ENCODE results near the gene MS4A6E. TPM values are rescaled to one million over a fixed set of nuclear protein-coding genes. Genes with fewer than 3 reads are reported as not detected.

Gene MS4A6E
- total and polyA plus RNA-seq, 7 donors: not detected

DNA sequence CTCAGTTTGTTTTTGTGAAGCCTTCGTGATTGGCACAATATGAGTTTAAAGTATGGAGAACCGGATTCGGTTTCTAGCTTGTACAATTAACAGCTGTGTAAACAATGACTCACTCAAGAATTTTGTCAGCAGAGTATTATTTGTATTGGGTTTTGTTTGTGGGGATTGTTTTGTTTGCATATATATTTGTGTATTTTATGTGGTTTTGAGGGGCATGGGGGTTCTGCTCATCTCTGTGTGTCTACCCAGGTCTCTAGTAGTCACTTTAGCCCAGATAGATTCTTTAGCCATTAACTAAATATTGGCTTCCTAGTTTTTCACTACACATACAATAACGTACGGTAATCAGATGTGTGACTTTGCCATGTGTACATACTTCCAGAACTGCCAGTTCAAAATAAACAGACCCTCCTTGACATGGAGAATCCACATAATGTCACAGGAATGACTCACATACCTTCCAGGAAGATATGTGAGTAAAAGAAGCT, 43.8 kb downstream of the MS4A6E start:
- Histone ChIP-seq H3K27me3 (ENCODE audit: insufficient read depth in 3 of 3, low read length in 2 of 3) (peaks cover 0 to 7% (median 0%) of the 10 kb centered on the region in 3 donors), H3K4me1 (no peaks in the 10 kb centered on the region), H3K36me3 (ENCODE audit: insufficient read depth in 1 of 2, low read depth in 1 of 2) (no peaks in the 10 kb centered on the region), H3K27ac (no peak overlapping the region), H3K9me3 (no peaks in the 10 kb centered on the region), H3K4me3 (no peak overlapping the region)
- WGBS, 3 donors: 56 to 62% (median 59%) methylated on average over 5 of the region's 5 CpGs
- intact Hi-C loops (cut with DNase I): no loop called here
- ATAC-seq: no peak
- TF ChIP-seq, protein P1, sequence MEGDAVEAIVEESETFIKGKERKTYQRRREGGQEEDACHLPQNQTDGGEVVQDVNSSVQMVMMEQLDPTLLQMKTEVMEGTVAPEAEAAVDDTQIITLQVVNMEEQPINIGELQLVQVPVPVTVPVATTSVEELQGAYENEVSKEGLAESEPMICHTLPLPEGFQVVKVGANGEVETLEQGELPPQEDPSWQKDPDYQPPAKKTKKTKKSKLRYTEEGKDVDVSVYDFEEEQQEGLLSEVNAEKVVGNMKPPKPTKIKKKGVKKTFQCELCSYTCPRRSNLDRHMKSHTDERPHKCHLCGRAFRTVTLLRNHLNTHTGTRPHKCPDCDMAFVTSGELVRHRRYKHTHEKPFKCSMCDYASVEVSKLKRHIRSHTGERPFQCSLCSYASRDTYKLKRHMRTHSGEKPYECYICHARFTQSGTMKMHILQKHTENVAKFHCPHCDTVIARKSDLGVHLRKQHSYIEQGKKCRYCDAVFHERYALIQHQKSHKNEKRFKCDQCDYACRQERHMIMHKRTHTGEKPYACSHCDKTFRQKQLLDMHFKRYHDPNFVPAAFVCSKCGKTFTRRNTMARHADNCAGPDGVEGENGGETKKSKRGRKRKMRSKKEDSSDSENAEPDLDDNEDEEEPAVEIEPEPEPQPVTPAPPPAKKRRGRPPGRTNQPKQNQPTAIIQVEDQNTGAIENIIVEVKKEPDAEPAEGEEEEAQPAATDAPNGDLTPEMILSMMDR (IDR thresholded peaks at IDR 0.05): no peak
- no peak for DNase-seq

DNA sequence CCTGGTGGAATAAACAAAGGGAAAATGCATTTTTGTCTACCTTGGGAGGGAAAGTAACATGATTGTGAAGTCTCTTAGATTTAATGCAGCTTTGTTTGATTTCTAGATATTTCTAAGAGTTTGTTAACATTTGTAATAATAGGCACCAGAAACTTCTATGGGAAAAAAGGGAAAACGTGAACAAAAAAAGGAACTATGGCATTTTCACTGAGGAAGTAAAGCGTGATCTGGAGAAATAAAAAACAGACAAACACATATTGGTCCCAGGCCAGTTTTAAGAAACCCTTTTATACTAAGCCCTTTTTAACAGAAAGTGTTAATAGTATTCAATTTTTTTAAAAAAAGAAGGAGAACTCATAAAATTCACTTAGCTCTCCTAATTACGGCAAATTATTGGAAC, 44.3 kb downstream of the MS4A6E start:
- Histone ChIP-seq H3K27me3 (ENCODE audit: insufficient read depth in 3 of 3, low read length in 2 of 3) (peaks cover 0 to 7% (median 0%) of the 10 kb centered on the region in 3 donors), H3K27ac (no peak overlapping the region), H3K9me3 (no peaks in the 10 kb centered on the region), H3K36me3 (ENCODE audit: insufficient read depth in 1 of 2, low read depth in 1 of 2) (no peaks in the 10 kb centered on the region), H3K4me3 (no peak overlapping the region), H3K4me1 (no peaks in the 10 kb centered on the region)
- WGBS, 3 donors: 74 to 80% (median 76%) methylated on average over 3 of the region's 3 CpGs
- no peak for DNase-seq
- no peak for ATAC-seq
- intact Hi-C loops (cut with DNase I): no loop called here
- TF ChIP-seq, protein P1 (IDR thresholded peaks at IDR 0.05): no peak

DNA sequence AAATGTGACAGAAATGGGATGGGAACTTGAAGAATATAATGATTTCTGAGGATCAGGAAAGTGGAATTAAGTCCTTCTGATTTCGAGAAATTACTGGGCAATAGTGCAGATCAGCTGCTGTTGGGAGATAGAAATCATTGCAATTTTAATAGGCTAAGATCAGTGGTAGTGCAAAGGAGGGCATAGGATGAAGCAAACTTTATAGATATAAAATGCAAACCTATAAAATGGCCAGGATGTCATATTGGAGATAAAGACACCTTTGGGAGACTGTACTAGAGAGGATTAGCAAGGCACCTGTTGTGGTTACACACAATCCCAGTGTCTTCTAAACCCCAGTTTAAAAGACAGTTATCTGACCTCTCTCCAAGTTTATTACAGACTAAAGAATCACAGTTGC, 44.8 kb downstream of the MS4A6E start:
- peaks cover 0 to 7% (median 0%) of the 10 kb centered on the region in 3 donors for H3K27me3 ChIP-seq (ENCODE audit: insufficient read depth in 3 of 3, low read length in 2 of 3)
- TF ChIP-seq, protein P1 (IDR thresholded peaks at IDR 0.05): no peak
- WGBS, 3 donors: 50 to 74% (median 51%) methylated on average over 1 of the region's 1 CpG
- H3K9me3 ChIP-seq: no peaks in the 10 kb centered on the region
- no peak for DNase-seq
- no peak overlapping the region for H3K27ac ChIP-seq
- H3K36me3 ChIP-seq (ENCODE audit: insufficient read depth in 1 of 2, low read depth in 1 of 2): no peaks in the 10 kb centered on the region
- no peak for ATAC-seq
- intact Hi-C loops (cut with DNase I): no loop called here
- H3K4me1 ChIP-seq: no peaks in the 10 kb centered on the region
- H3K4me3 ChIP-seq: no peak overlapping the region

DNA sequence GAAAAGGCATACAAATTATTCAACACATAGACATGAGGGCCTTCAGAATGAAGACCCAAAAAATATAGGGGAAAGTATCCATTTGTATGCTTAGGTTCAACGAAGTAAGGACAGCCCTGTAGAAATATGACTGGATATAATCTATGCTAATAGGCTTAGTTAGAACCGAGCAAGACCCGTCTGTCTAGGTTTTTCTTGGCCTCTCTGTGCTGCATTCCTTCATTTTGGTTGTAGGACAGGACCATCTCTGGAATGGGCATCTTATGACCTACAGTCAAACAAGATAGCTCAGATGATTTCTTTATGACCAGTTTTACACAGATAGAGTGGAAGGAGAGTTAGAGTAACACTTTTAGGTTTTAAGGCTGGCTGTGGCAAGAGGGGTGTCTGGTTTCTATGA, 45.7 kb downstream of the MS4A6E start:
- ATAC-seq (no peak), DNase-seq (no peak)
- H3K9me3 ChIP-seq: no peaks in the 10 kb centered on the region
- H3K27me3 ChIP-seq (ENCODE audit: insufficient read depth in 3 of 3, low read length in 2 of 3): peaks cover 0 to 7% (median 0%) of the 10 kb centered on the region in 3 donors
- intact Hi-C loops (cut with DNase I): no loop called here
- no peak overlapping the region for H3K27ac ChIP-seq
- H3K4me1 ChIP-seq: no peaks in the 10 kb centered on the region
- H3K36me3 ChIP-seq (ENCODE audit: insufficient read depth in 1 of 2, low read depth in 1 of 2): no peaks in the 10 kb centered on the region
- WGBS, 3 donors: 77 to 84% (median 81%) methylated on average over 3 of the region's 3 CpGs
- TF ChIP-seq, protein P1 (IDR thresholded peaks at IDR 0.05): no peak
- no peak overlapping the region for H3K4me3 ChIP-seq

DNA sequence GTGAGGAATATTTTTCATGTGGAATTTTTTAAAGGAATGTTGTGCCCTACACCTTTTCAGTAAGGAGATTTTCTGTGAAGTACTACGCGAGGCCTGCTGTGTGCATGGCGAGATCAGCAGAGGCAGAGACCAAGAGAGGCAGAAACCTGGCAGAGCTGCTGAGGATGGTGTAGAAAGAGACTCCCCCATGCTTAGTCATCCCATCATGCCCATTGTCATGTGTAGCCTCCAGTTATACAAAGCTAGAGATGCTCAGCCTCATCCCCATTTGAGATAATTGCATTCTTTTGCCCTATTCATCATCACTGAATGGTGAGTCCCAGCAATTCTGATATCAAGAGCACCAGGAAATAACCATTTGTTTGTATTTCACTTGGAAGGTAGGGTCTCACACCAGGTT, 48.3 kb downstream of the MS4A6E start:
- TF ChIP-seq, protein P1 (IDR thresholded peaks at IDR 0.05): no peak
- H3K27me3 ChIP-seq (ENCODE audit: insufficient read depth in 3 of 3, low read length in 2 of 3): peaks cover 0 to 3% (median 0%) of the 10 kb centered on the region in 3 donors
- no peak for ATAC-seq
- H3K27ac ChIP-seq: no peak overlapping the region
- H3K9me3 ChIP-seq: no peaks in the 10 kb centered on the region
- intact Hi-C loops (cut with DNase I): no loop called here
- H3K4me3 ChIP-seq: no peak overlapping the region
- H3K4me1 ChIP-seq: no peaks in the 10 kb centered on the region
- H3K36me3 ChIP-seq (ENCODE audit: insufficient read depth in 1 of 2, low read depth in 1 of 2): no peaks in the 10 kb centered on the region
- no peak for DNase-seq
- 85 to 97% (median 96%) methylated on average over 3 of the region's 3 CpGs for WGBS, 3 donors

All from psoas muscle (tissue), 8 donors.